Small intestine (tissue), 7 donors: ENCODE measurements around the gene ZHX3. TPM values are rescaled to one million over a fixed set of nuclear protein-coding genes. Genes with fewer than 3 reads are reported as not detected.

Experiments
- DNase-seq, 2 donors: peaks; one replicate each; pipeline versions ENCODE4 v3.0.0 to v3.0.0-alpha.2; 2013
- FAIRE-seq: peaks from 2 replicates; lab custom pipeline; 2012; peaks lifted over from hg19 to GRCh38; lab: Jason Lieb, UNC
- H3K27ac ChIP-seq, 3 donors: one replicate each; pipeline ENCODE4 v1.5.1; 2013; ENCODE audit warnings: low read length in 2 of 3, mild to moderate bottlenecking in 2 of 3, control low read depth in 1 of 3, inconsistent platforms in 1 of 3, low read depth in 1 of 3, moderate library complexity in 1 of 3
- H3K27me3 ChIP-seq, 3 donors: one replicate each; pipeline ENCODE4 v1.6.1; 2013; ENCODE audit warnings: low read length in 3 of 3, inconsistent platforms in 1 of 3; ENCODE audit not compliant: control insufficient read depth in 3 of 3, insufficient read depth in 3 of 3
- H3K36me3 ChIP-seq, 3 donors: one replicate each; pipeline ENCODE4 v1.6.1; 2013; ENCODE audit warnings: low read length in 3 of 3, inconsistent platforms in 1 of 3, low read depth in 1 of 3, mild to moderate bottlenecking in 1 of 3, moderate library complexity in 1 of 3; ENCODE audit not compliant: control insufficient read depth in 3 of 3, insufficient read depth in 2 of 3
- H3K4me1 ChIP-seq, 3 donors: one replicate each; pipeline ENCODE4 v1.6.1; 2013; ENCODE audit warnings: low read length in 2 of 3, inconsistent platforms in 1 of 3, low read depth in 1 of 3, mild to moderate bottlenecking in 1 of 3, moderate library complexity in 1 of 3; ENCODE audit not compliant: control insufficient read depth in 3 of 3, insufficient read depth in 2 of 3
- H3K4me3 ChIP-seq, 3 donors: one replicate each; pipeline ENCODE4 v1.5.1; 2013; ENCODE audit warnings: low read length in 3 of 3, control low read depth in 1 of 3, inconsistent platforms in 1 of 3, low read depth in 1 of 3, mild to moderate bottlenecking in 1 of 3, moderate library complexity in 1 of 3
- H3K9me3 ChIP-seq, 2 donors: one replicate each; pipeline ENCODE4 v1.6.1; 2013; ENCODE audit warnings: low read depth in 1 of 2, low read length in 1 of 2; ENCODE audit not compliant: control insufficient read depth in 2 of 2, insufficient read depth in 1 of 2
- WGBS, 3 donors: extraction: QIAGEN DNeasy Blood & Tissue Kit; methylation state at CpG; one replicate each; pipeline ENCODE4 v1.1.7; 2013; 5-methylcytosine and 5-hydroxymethylcytosine counted together
- polyA plus RNA-seq, 4 donors: library from polyadenylated mRNA; stranded (reverse) in 3 of 4; unstranded in 1 of 4; fragments of 200-250 nt in 3 of 4; fragments of 120-200 nt in 1 of 4; gene quantifications; one replicate each; pipeline versions ENCODE4 v1.2.1 to v1.2.3, GENCODE V29; 2013
- donor health status: healthy with polysubstance abuse.
- donor health status: control.
- donor health status: control.
- donor health status: Bipolar disorder and iron deficiency.
- donor health status: healthy.

The ZHX3 gene
- polyA plus RNA-seq, 4 donors = 6.0 to 18.3 (median 10.2) TPM

- Histone ChIP-seq H3K36me3 (peaks cover 5 to 78% (median 12%) of the 10 kb centered on the region in 3 donors), H3K27me3 (no peaks in the 10 kb centered on the region), H3K27ac (no peak overlapping the region), H3K4me3 (no peak overlapping the region), H3K4me1 (peaks cover 0 to 5% (median 3%) of the 10 kb centered on the region in 3 donors), H3K9me3 (no peaks in the 10 kb centered on the region)
- FAIRE-seq (no peak), DNase-seq (no peak)
- WGBS, 3 donors = 57 to 79% (median 71%) methylated on average over 9 of the region's 9 CpGs
These were observed 40.7 kb upstream of the ZHX3 start for GRCh38 chr20:41358230-41358629.

- Histone ChIP-seq H3K9me3 (no peaks in the 10 kb centered on the region), H3K4me1 (peaks cover 0 to 5% (median 3%) of the 10 kb centered on the region in 3 donors), H3K27me3 (no peaks in the 10 kb centered on the region), H3K27ac (no peak overlapping the region), H3K36me3 (peaks cover 5 to 81% (median 13%) of the 10 kb centered on the region in 3 donors), H3K4me3 (no peak overlapping the region)
- DNase-seq (no peak), FAIRE-seq (no peak)
- 85 to 90% (median 89%) methylated on average over 11 of the region's 11 CpGs for WGBS, 3 donors
These were observed 40.1 kb upstream of the ZHX3 start for GRCh38 chr20:41357424-41358163.

- Histone ChIP-seq H3K4me3 (no peak overlapping the region), H3K4me1 (peaks cover 0 to 5% (median 3%) of the 10 kb centered on the region in 3 donors), H3K9me3 (no peaks in the 10 kb centered on the region), H3K27me3 (no peaks in the 10 kb centered on the region), H3K27ac (no peak overlapping the region), H3K36me3 (peaks cover 5 to 88% (median 17%) of the 10 kb centered on the region in 3 donors)
- FAIRE-seq (no peak), DNase-seq (no peak)
- 86 to 89% (median 87%) methylated on average over 12 to 13 of the region's 13 CpGs for WGBS, 3 donors
These were observed 39.4 kb upstream of the ZHX3 start for GRCh38 chr20:41356951-41357350.

GRCh38 chr20:41355598-41356203 lies 38.2 kb upstream of the ZHX3 start:
- no peak for DNase-seq
- 92 to 95% (median 93%) methylated on average over 7 of the region's 7 CpGs for WGBS, 3 donors
- peaks cover 5 to 83% (median 19%) of the 10 kb centered on the region in 3 donors for H3K36me3 ChIP-seq
- no peaks in the 10 kb centered on the region for H3K9me3 ChIP-seq
- H3K4me1 ChIP-seq = peaks cover 0 to 5% (median 3%) of the 10 kb centered on the region in 3 donors
- no peak for FAIRE-seq
- H3K27me3 ChIP-seq = no peaks in the 10 kb centered on the region
- no peak overlapping the region for H3K4me3 ChIP-seq
- H3K27ac ChIP-seq = no peak overlapping the region

- Histone ChIP-seq H3K27ac (no peak overlapping the region), H3K4me3 (no peak overlapping the region), H3K9me3 (no peaks in the 10 kb centered on the region), H3K36me3 (peaks cover 5 to 85% (median 19%) of the 10 kb centered on the region in 3 donors), H3K27me3 (no peaks in the 10 kb centered on the region), H3K4me1 (peaks cover 0 to 5% (median 3%) of the 10 kb centered on the region in 3 donors)
- DNase-seq = no peak
- WGBS, 3 donors = 96 to 99% (median 98%) methylated on average over 3 of the region's 3 CpGs
- FAIRE-seq = no peak
These were observed 37.7 kb upstream of the ZHX3 start for GRCh38 chr20:41355192-41355591.

GRCh38 chr20:41353530-41353929 lies 36.0 kb upstream of the ZHX3 start:
- DNase-seq (no peak), FAIRE-seq (no peak)
- Histone ChIP-seq H3K4me3 (no peak overlapping the region), H3K27me3 (no peaks in the 10 kb centered on the region), H3K9me3 (no peaks in the 10 kb centered on the region), H3K36me3 (peaks cover 5 to 84% (median 13%) of the 10 kb centered on the region in 3 donors), H3K27ac (no peak overlapping the region), H3K4me1 (peaks cover 0 to 4% (median 3%) of the 10 kb centered on the region in 3 donors)

- Histone ChIP-seq H3K4me3 (no peak overlapping the region), H3K4me1 (no peaks in the 10 kb centered on the region), H3K36me3 (peaks cover 5 to 84% (median 16%) of the 10 kb centered on the region in 3 donors), H3K27ac (no peak overlapping the region), H3K9me3 (no peaks in the 10 kb centered on the region), H3K27me3 (no peaks in the 10 kb centered on the region)
- DNase-seq (no peak), FAIRE-seq (no peak)
- 83 to 85% (median 85%) methylated on average over 5 of the region's 5 CpGs for WGBS, 3 donors
These were observed 35.1 kb upstream of the ZHX3 start for GRCh38 chr20:41352666-41353065.

GRCh38 chr20:41352106-41352505 lies 34.6 kb upstream of the ZHX3 start:
- H3K27ac ChIP-seq = no peak overlapping the region
- FAIRE-seq (no peak), DNase-seq (no peak)
- no peaks in the 10 kb centered on the region for H3K27me3 ChIP-seq
- H3K4me3 ChIP-seq = no peak overlapping the region
- WGBS, 3 donors = 71 to 84% (median 75%) methylated on average over 4 of the region's 4 CpGs
- H3K9me3 ChIP-seq = no peaks in the 10 kb centered on the region
- H3K36me3 ChIP-seq = peaks cover 5 to 84% (median 16%) of the 10 kb centered on the region in 3 donors
- H3K4me1 ChIP-seq = no peaks in the 10 kb centered on the region
